HG02763 (cell line): Measurements from ENCODE around the gene FIBP.
"Not testable (repeated sequence)": the region's sequence is repeated elsewhere in the genome, so short reads cannot be mapped to it uniquely, and the experiment has no call there.

ENCODE experiments used
- ATAC-seq: cut with Tn5 transposase; IDR thresholded peaks from one replicate; pipeline ENCODE4 v1.9.1; 2021; ENCODE audit warnings: mild to moderate bottlenecking, moderate library complexity; ENCODE audit not compliant: unreplicated experiment

Gene FIBP

DNA sequence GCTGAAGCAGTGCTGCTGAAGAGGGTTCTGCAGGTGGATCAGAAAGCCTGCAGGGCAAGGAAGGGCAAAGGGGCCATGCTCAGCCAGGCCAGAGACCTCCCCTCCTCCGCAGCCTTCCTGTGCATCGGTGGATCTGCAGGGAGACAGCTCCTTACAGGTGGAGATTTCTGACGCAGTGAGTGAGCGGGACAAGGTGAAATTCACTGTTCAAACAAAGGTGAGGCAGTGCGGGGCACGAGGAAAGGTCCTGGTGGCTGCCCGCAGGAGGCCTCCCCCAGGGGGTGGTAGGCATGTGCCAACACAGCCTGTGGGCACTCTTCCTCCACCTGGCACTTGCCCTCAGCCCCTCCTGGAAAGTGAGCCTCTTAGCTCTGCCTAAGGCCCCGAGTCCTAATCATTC lies 38.9 kb downstream of the FIBP start:
- ATAC-seq: no peak

- ATAC-seq: not testable (repeated sequence)
Measured at GRCh38 chr11:65848693-65849092, 39.6 kb downstream of the FIBP start.

- no peak for ATAC-seq
Measured at GRCh38 chr11:65847746-65848145, 40.5 kb downstream of the FIBP start.

GRCh38 chr11:65844231-65844872 lies 43.9 kb downstream of the FIBP start:
- ATAC-seq: no peak

- no peak for ATAC-seq
Measured at GRCh38 chr11:65843811-65844210, 44.5 kb downstream of the FIBP start.

DNA sequence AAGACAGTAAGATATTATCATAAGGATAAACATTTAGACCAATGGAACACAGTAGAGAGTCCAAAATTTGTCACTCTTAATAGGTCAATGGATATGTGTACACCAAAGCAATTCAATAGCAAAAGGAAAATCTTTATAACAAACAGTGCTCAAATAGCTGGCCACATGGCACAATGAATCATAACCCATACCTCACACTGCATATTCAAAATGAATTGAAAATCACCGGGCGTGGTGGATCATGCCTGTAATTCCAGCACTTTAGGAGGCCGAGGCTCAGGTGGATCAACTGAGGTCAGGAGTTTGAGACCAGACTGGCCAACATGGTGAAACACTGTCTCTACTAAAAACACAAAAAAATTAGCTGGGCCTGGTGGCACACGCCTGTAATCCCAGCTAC lies 46.1 kb downstream of the FIBP start:
- no peak for ATAC-seq

GRCh38 chr11:65834202-65834601 lies 54.1 kb downstream of the FIBP start:
- ATAC-seq: no peak
